Peyer's patch (tissue), 4 donors: ENCODE results near the gene SLC26A9.

Experiments used
- POLR2A ChIP-seq, 2 donors: fragments of 450-650 bp; IDR thresholded peaks; one replicate each; pipeline ENCODE4 v1.5.1; 2017; ENCODE audit warnings: antibody characterized with exemption in 2 of 2, mild to moderate bottlenecking in 2 of 2, moderate library complexity in 2 of 2
- TF ChIP-seq, protein P1 (sequence below), 6 experiments: fragments of 450-650 bp in 4 of 6; fragments of 200-600 bp in 2 of 6; sonication (generic) in 1 of 6; IDR thresholded peaks; one replicate each; pipeline ENCODE4 v1.5.1; 2017 to 2019; ENCODE audit warnings: antibody characterized with exemption in 6 of 6, mild to moderate bottlenecking in 3 of 6, moderate library complexity in 1 of 6

DNA sequence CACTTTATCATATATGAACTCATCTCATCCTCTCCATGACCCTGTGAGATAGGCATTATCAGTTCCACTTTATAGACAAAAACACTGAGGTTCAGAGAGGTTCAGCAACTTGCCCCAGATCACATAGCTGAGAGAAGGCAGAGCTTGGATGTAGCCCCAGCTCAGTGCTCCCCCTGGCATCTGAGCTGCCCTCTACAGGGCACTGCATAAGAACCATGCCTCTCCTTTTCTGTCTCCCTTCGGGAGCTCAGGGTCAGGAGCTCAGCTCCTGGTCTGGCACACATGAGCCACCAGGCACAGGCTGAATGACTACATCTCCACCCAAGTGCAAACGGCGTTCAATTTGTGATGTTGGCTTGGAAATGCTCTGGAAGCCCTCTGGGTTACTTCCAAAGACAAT, 43.0 kb upstream of the SLC26A9 start:
- TF ChIP-seq POLR2A (IDR thresholded peaks at IDR 0.05): no peak
- TF ChIP-seq, protein P1, sequence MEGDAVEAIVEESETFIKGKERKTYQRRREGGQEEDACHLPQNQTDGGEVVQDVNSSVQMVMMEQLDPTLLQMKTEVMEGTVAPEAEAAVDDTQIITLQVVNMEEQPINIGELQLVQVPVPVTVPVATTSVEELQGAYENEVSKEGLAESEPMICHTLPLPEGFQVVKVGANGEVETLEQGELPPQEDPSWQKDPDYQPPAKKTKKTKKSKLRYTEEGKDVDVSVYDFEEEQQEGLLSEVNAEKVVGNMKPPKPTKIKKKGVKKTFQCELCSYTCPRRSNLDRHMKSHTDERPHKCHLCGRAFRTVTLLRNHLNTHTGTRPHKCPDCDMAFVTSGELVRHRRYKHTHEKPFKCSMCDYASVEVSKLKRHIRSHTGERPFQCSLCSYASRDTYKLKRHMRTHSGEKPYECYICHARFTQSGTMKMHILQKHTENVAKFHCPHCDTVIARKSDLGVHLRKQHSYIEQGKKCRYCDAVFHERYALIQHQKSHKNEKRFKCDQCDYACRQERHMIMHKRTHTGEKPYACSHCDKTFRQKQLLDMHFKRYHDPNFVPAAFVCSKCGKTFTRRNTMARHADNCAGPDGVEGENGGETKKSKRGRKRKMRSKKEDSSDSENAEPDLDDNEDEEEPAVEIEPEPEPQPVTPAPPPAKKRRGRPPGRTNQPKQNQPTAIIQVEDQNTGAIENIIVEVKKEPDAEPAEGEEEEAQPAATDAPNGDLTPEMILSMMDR (IDR thresholded peaks at IDR 0.05): no peak
